HepG2 (cell line): ENCODE results near the gene FBXO28. TPM values are rescaled to one million over a fixed set of nuclear protein-coding genes. Genes with fewer than 3 reads are reported as not detected.

ENCODE experiments used
- ATAC-seq: fragments of 200-7000 bp; cut with Tn5 transposase; 3 replicates; pipeline ENCODE4 v1.9.1; 2020; ENCODE audit warnings: mild to moderate bottlenecking, moderate library complexity
- BruUV-seq: library from RNA; stranded (reverse); fragments of 400-500 nt; replicated peaks from 2 replicates; lab custom pipeline; 2021; lab: Mats Ljungman, UMichigan
- CTCF ChIA-PET: fragments of 300-600 bp; formaldehyde crosslinking; extraction: SDS; loops from one replicate; lab custom pipeline; 2021; ENCODE audit warnings: low total read pairs, inconsistent platforms, low intra/inter-chr PET ratio; lab: Yijun Ruan, JAX
- POLR2A ChIA-PET: fragments of 350-600 bp; sonication (Branson Sonifier 250); formaldehyde crosslinking; loops from one replicate; lab custom pipeline; 2020; ENCODE audit warnings: antibody characterized with exemption, inconsistent platforms; lab: Yijun Ruan, JAX
- DNase-seq: peaks from one replicate; pipeline ENCODE4 v3.0.0-alpha.2; 2015; ENCODE audit warnings: low spot score
- FAIRE-seq: peaks from 3 replicates; lab custom pipeline; 2011; peaks lifted over from hg19 to GRCh38; lab: Jason Lieb, UNC
- H2AFZ ChIP-seq: one replicate; pipeline ENCODE4 v1.6.1; 2011; ENCODE audit warnings: low read length, inconsistent platforms
- H3K27ac ChIP-seq: fragments of 300-600 bp; 3 replicates; pipeline ENCODE4 v1.8.0; 2011; ENCODE audit warnings: mixed run types, mild to moderate bottlenecking, mixed read lengths, low read length, inconsistent platforms; ENCODE audit not compliant: insufficient read depth; ENCODE audit errors: extremely low read length
- H3K27me3 ChIP-seq, 2 experiments: fragments of 200-600 bp in 1 of 2; 2 replicates in 1 of 2; 3 replicates in 1 of 2; pipeline versions ENCODE4 v1.6.0 to v1.8.0; 2011; ENCODE audit warnings: low read length in 2 of 2, mild to moderate bottlenecking in 2 of 2, moderate library complexity in 2 of 2, inconsistent platforms in 1 of 2; ENCODE audit not compliant: insufficient read depth in 2 of 2, control insufficient read depth in 1 of 2
- H3K36me3 ChIP-seq, 2 experiments: fragments of 200-600 bp in 1 of 2; replicated peaks in 1 of 2; 2 replicates in 1 of 2; 3 replicates in 1 of 2; pipeline versions ENCODE4 v1.5.1 to v1.8.0; 2011; ENCODE audit warnings: low read length in 2 of 2, inconsistent platforms in 1 of 2; ENCODE audit not compliant: insufficient read depth in 2 of 2, control insufficient read depth in 1 of 2
- H3K4me1 ChIP-seq: 2 replicates; pipeline ENCODE4 v1.5.1; 2012; ENCODE audit warnings: low read length, inconsistent platforms; ENCODE audit not compliant: insufficient read depth
- H3K4me2 ChIP-seq: 2 replicates; pipeline ENCODE4 v1.6.0; 2011; ENCODE audit warnings: low read depth, low read length, inconsistent platforms
- H3K4me3 ChIP-seq, 3 experiments: fragments of 200-600 bp in 1 of 3; sonication (generic), shearing (Covaris generic) in 1 of 3; replicated peaks in 1 of 3; 2 replicates each; pipeline ENCODE4 v1.5.1; 2011 to 2016; ENCODE audit warnings: low read length in 3 of 3, inconsistent platforms in 2 of 3, low read depth in 2 of 3, mild to moderate bottlenecking in 2 of 3, control low read depth in 1 of 3, mixed read lengths in 1 of 3; ENCODE audit not compliant: insufficient read depth in 1 of 3
- H3K79me2 ChIP-seq: one replicate; pipeline ENCODE4 v1.6.1; 2011; ENCODE audit warnings: low read length, inconsistent platforms; ENCODE audit not compliant: insufficient read depth
- H3K9ac ChIP-seq: 2 replicates; pipeline ENCODE4 v1.6.0; 2011; ENCODE audit warnings: mild to moderate bottlenecking, low read depth, low read length, inconsistent platforms; ENCODE audit not compliant: insufficient read depth
- H3K9me3 ChIP-seq: 2 replicates; pipeline ENCODE4 v1.5.1; 2012; ENCODE audit warnings: mild to moderate bottlenecking, low read length
- H4K20me1 ChIP-seq: 2 replicates; pipeline ENCODE4 v1.6.0; 2011; ENCODE audit warnings: inconsistent platforms, mild to moderate bottlenecking, low read length, moderate library complexity; ENCODE audit not compliant: insufficient read depth
- ARNT2 ChIP-seq: sonication (generic); formaldehyde crosslinking; IDR thresholded peaks from 2 replicates; pipeline ENCODE4 v1.8.0; 2022; ENCODE audit warnings: mild to moderate bottlenecking, low read depth, missing genetic modification reagents, moderate library complexity
- EHMT2 ChIP-seq: fragments of 200-600 bp; sonication (generic); IDR thresholded peaks from 2 replicates; pipeline ENCODE4 v1.7.0; 2017; ENCODE audit warnings: antibody characterized with exemption, low read depth, low read length, borderline replicate concordance
- GABPB1 ChIP-seq: IDR thresholded peaks from 2 replicates; pipeline ENCODE4 v1.6.1; 2016; ENCODE audit warnings: mild to moderate bottlenecking, missing genetic modification reagents, moderate library complexity, missing compliant biosample characterization
- KDM5A ChIP-seq: fragments of 200-600 bp; sonication (generic); IDR thresholded peaks from 2 replicates; pipeline ENCODE4 v1.7.0; 2018; ENCODE audit warnings: antibody characterized with exemption, mild to moderate bottlenecking, low read length, borderline replicate concordance
- NFYB ChIP-seq: sonication (generic); formaldehyde crosslinking; IDR thresholded peaks from 2 replicates; pipeline ENCODE4 v1.4.0; 2020; ENCODE audit warnings: missing genetic modification reagents
- RAD51 ChIP-seq: fragments of 450-650 bp; IDR thresholded peaks from 2 replicates; pipeline ENCODE4 v1.6.1; 2016; ENCODE audit warnings: borderline replicate concordance
- SALL1 ChIP-seq: sonication (generic); formaldehyde crosslinking; IDR thresholded peaks from 2 replicates; pipeline ENCODE4 v1.8.0; 2022; ENCODE audit warnings: mild to moderate bottlenecking, missing genetic modification reagents
- SMARCE1 ChIP-seq: fragments of 450-650 bp; IDR thresholded peaks from 2 replicates; pipeline ENCODE4 v1.6.1; 2017; ENCODE audit warnings: borderline replicate concordance
- SP1 ChIP-seq, 2 experiments: fragments of 450-650 bp in 1 of 2; sonication (generic) in 1 of 2; formaldehyde crosslinking in 1 of 2; IDR thresholded peaks; 2 replicates each; pipeline versions ENCODE4 v1.4.0 to v1.6.1; 2016 to 2020; ENCODE audit warnings: missing genetic modification reagents in 1 of 2
- SPEN ChIP-seq: sonication (generic); formaldehyde crosslinking; IDR thresholded peaks from 2 replicates; pipeline ENCODE4 v1.5.1; 2020; ENCODE audit warnings: low read depth, mild to moderate bottlenecking, missing genetic modification reagents
- STAG1 ChIP-seq: sonication (generic); formaldehyde crosslinking; IDR thresholded peaks from 2 replicates; pipeline ENCODE4 v1.4.0; 2020; ENCODE audit warnings: missing genetic modification reagents
- TSC22D2 ChIP-seq: sonication (generic); formaldehyde crosslinking; IDR thresholded peaks from 2 replicates; pipeline ENCODE4 v1.5.1; 2020; ENCODE audit warnings: missing genetic modification reagents, mild to moderate bottlenecking, borderline replicate concordance
- ZFP37 ChIP-seq: sonication (generic); formaldehyde crosslinking; IDR thresholded peaks from 2 replicates; pipeline ENCODE4 v1.4.0; 2020; ENCODE audit warnings: missing genetic modification reagents, borderline replicate concordance
- ZKSCAN1 ChIP-seq: fragments of 150-350 bp; IDR thresholded peaks from 2 replicates; pipeline ENCODE4 v1.6.1; 2014; ENCODE audit warnings: low read length
- ZNF232 ChIP-seq: sonication (generic); formaldehyde crosslinking; IDR thresholded peaks from 2 replicates; pipeline ENCODE4 v1.4.0; 2020; ENCODE audit warnings: missing genetic modification reagents, borderline replicate concordance
- ZNF460 ChIP-seq: sonication (generic); formaldehyde crosslinking; IDR thresholded peaks from 2 replicates; pipeline ENCODE4 v1.5.1; 2020; ENCODE audit warnings: missing genetic modification reagents, mild to moderate bottlenecking, borderline replicate concordance
- ZNF567 ChIP-seq: sonication (generic); formaldehyde crosslinking; IDR thresholded peaks from 2 replicates; pipeline ENCODE4 v1.8.1; 2023; ENCODE audit warnings: mild to moderate bottlenecking, missing genetic modification reagents, borderline replicate concordance
- ZNF674 ChIP-seq: sonication (generic); formaldehyde crosslinking; IDR thresholded peaks from 2 replicates; pipeline ENCODE4 v1.5.0; 2020; ENCODE audit warnings: low read depth, mild to moderate bottlenecking, missing genetic modification reagents
- ZNF839 ChIP-seq: sonication (generic); formaldehyde crosslinking; IDR thresholded peaks from 2 replicates; pipeline ENCODE4 v1.4.0; 2020; ENCODE audit warnings: missing genetic modification reagents, mild to moderate bottlenecking, borderline replicate concordance
- WGBS: methylation state at CpG from one replicate; pipeline ENCODE4 v1.1.6; 2017; ENCODE audit warnings: low lambda C conversion rate; 5-methylcytosine and 5-hydroxymethylcytosine counted together
- in situ Hi-C: cut with HindIII; loops from 2 replicates; pipeline ENCODE4 v1.10.0; 2017; ENCODE audit warnings: low pct_unique_long_range_greater_than_20kb; ENCODE audit not compliant: extremely low pct_ligation_motif_present
- intact Hi-C: fragments of 100-400 bp; cut with micrococcal nuclease; formaldehyde crosslinking; loops from one replicate; pipeline ENCODE4 v1.10.0; 2022; ENCODE audit not compliant: unreplicated experiment
- polyA plus RNA-seq, 8 experiments: library from polyadenylated mRNA; depleted of rRNA in 3 of 8; stranded (reverse) in 7 of 8; unstranded in 1 of 8; fragments of >200 nt; fragmentation: Illumina TruSeq in 4 of 8; extraction: Trizol in 4 of 8; gene quantifications; 2 replicates each; pipeline versions ENCODE4 v1.2.1 to v1.2.3, GENCODE V29; 2011 to 2016; ENCODE audit warnings: low read depth in 4 of 8, missing spikeins in 1 of 8, mixed read lengths in 1 of 8; ENCODE audit not compliant: insufficient read depth in 1 of 8
- total RNA-seq, 5 experiments: library from RNA; depleted of rRNA; stranded (reverse); fragments of >200 nt; fragmentation: Illumina TruSeq; extraction: Trizol; gene quantifications; 2 replicates each; pipeline ENCODE4 v1.2.3, GENCODE V29; 2016; ENCODE audit warnings: low read depth in 1 of 5

FBXO28 gene
- total and polyA plus RNA-seq, 2 of the 13 experiments (the other 11 are each of a cell fraction or from before 2014, with no cell fraction given), result 8.5 to 29.1 TPM

GRCh38 chr1:224064150-224064549 is 49.8 kb upstream of the FBXO28 start:
- intact Hi-C loops, result no loop called here
- BruUV-seq, result no TSS peak
- POLR2A ChIA-PET, result no interaction called here

GRCh38 chr1:224065455-224065854 is 48.5 kb upstream of the FBXO28 start:
- POLR2A ChIA-PET, result no interaction called here
- 26% methylated on average over 2 of the region's 2 CpGs for WGBS

More at GRCh38 chr1:224064150-224064549, 49.8 kb upstream of the FBXO28 start:
- CTCF ChIA-PET, result no interaction called here
- 51% methylated on average over 5 of the region's 5 CpGs for WGBS
- DNase-seq (no peak), FAIRE-seq (no peak), ATAC-seq (no peak)
- Histone ChIP-seq H3K9ac (no peak overlapping the region), H3K4me3 (no peak overlapping the region), H3K4me2 (no peak overlapping the region), H3K79me2 (no peaks in the 10 kb centered on the region), H4K20me1 (no peaks in the 10 kb centered on the region), H3K9me3 (no peaks in the 10 kb centered on the region), H3K27ac (no peak overlapping the region), H2AFZ (no peak overlapping the region), H3K27me3 (no peaks in the 10 kb centered on the region; a peak in 2 of 5 replicates), H3K4me1 (peaks cover 11% of the 10 kb centered on the region), H3K36me3 (no peaks in the 10 kb centered on the region)
- in situ Hi-C loops, result no loop called here
- no peak for TF ChIP-seq ZNF460 (CRISPR knock-in tag)
- TF ChIP-seq ZKSCAN1, result no peak
- TF ChIP-seq GABPB1 (CRISPR knock-in tag), result no peak
- TF ChIP-seq EHMT2, result no peak
- TF ChIP-seq ARNT2 (CRISPR knock-in tag), result no peak
- no peak for TF ChIP-seq KDM5A
- no peak for TF ChIP-seq TSC22D2 (CRISPR knock-in tag)
- no peak for TF ChIP-seq NFYB (CRISPR knock-in tag)
- TF ChIP-seq ZFP37, result no peak
- no peak for TF ChIP-seq ZNF567 (CRISPR knock-in tag)
- no peak for TF ChIP-seq RAD51

More at GRCh38 chr1:224065455-224065854, 48.5 kb upstream of the FBXO28 start:
- no peaks in the 10 kb centered on the region for H3K79me2 ChIP-seq
- FAIRE-seq (no peak), DNase-seq (no peak), ATAC-seq (no peak)
- H3K27ac ChIP-seq, result no peak overlapping the region
- H2AFZ ChIP-seq, result no peak overlapping the region
- no peaks in the 10 kb centered on the region for H4K20me1 ChIP-seq
- no peak overlapping the region for H3K4me2 ChIP-seq
- H3K9me3 ChIP-seq, result no peaks in the 10 kb centered on the region
- H3K4me1 ChIP-seq, result peaks cover 14% of the 10 kb centered on the region
- no peak overlapping the region for H3K4me3 ChIP-seq
- H3K27me3 ChIP-seq, result no peaks in the 10 kb centered on the region; a peak in 2 of 5 replicates
- intact Hi-C loops, result no loop called here
- in situ Hi-C loops, result no loop called here
- BruUV-seq, result no TSS peak
- no peak for TF ChIP-seq STAG1 (CRISPR knock-in tag)
- no peak for TF ChIP-seq ZNF839 (CRISPR knock-in tag)
- no peak for TF ChIP-seq SPEN (CRISPR knock-in tag)
- no peak for TF ChIP-seq ZNF232 (CRISPR knock-in tag)
- TF ChIP-seq ZNF674 (CRISPR knock-in tag), result no peak
- TF ChIP-seq SP1 (IDR thresholded peaks at IDR 0.05), result no peak
- TF ChIP-seq SP1 (CRISPR knock-in tag; IDR thresholded peaks at IDR 0.05), result no peak
- TF ChIP-seq SMARCE1, result no peak
- no peak for TF ChIP-seq SALL1 (CRISPR knock-in tag)
- H3K9ac ChIP-seq, result no peak overlapping the region
- no peaks in the 10 kb centered on the region for H3K36me3 ChIP-seq
- CTCF ChIA-PET, result no interaction called here
